Measurements from ENCODE around the gene DHH. TPM values are rescaled to one million over a fixed set of nuclear protein-coding genes. Genes with fewer than 3 reads are reported as not detected.

Gene DHH
- total and polyA plus RNA-seq, 10 of the 15 experiments (the other 5 are each of a cell fraction or from before 2014, with no cell fraction given), result 0.01 TPM; not detected in 9

DNA sequence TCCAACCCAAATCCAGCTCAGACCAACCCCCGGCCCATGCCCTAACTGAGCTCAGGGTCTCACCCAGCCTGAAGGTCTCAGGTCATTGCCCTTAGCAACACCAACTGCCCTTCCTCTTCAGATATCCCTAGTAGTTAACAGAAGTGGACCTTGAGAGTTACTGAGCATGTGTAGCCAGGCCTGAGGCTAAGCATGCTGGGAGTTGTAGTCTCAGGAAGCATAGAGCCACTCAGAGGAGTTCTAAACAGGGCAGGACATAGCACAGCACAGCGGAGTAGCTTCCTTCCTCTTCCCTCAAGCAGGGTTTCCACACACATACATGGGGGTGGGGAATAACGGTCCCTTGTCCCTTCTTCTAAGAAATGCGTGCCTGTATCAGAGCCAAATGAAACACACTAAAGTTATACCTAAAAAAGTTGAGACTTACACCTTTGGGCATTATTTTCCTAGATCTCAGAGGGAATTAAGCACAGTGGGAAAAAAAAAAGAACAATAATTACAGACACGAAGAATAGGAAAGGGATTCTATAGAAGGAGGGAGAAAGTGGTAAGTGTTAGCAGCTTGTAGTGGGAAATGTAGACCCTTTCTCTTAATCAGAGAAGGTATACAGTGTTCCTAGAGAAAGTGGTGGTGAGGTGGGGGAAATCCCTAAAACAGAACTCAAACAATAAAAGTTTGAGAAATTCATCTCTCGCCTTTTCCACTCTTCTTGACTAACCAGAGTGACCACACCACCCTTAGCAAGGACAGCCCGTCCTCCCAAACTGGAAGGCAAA is 38.4 kb downstream of the DHH start (continued):
- no peak for TF ChIP-seq NFIC (IDR thresholded peaks at IDR 0.05; ENCODE audit: low read depth, low read length)
- TF ChIP-seq, protein P1, sequence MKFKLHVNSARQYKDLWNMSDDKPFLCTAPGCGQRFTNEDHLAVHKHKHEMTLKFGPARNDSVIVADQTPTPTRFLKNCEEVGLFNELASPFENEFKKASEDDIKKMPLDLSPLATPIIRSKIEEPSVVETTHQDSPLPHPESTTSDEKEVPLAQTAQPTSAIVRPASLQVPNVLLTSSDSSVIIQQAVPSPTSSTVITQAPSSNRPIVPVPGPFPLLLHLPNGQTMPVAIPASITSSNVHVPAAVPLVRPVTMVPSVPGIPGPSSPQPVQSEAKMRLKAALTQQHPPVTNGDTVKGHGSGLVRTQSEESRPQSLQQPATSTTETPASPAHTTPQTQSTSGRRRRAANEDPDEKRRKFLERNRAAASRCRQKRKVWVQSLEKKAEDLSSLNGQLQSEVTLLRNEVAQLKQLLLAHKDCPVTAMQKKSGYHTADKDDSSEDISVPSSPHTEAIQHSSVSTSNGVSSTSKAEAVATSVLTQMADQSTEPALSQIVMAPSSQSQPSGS (IDR thresholded peaks at IDR 0.05; ENCODE audit: low read length), result no peak
- TF ChIP-seq ZNF217 (IDR thresholded peaks at IDR 0.05), result no peak
- TF ChIP-seq FOXK2 (IDR thresholded peaks at IDR 0.05), result no peak
- no peak for TF ChIP-seq JUND (IDR thresholded peaks at IDR 0.05; ENCODE audit: low read depth, low read length)
- TF ChIP-seq RFX5 (IDR thresholded peaks at IDR 0.05; ENCODE audit: low read depth, low read length), result no peak
- no peak for TF ChIP-seq POLR2AphosphoS5 (IDR thresholded peaks at IDR 0.05; ENCODE audit: low read length)
- no peak for TF ChIP-seq MYC (IDR thresholded peaks at IDR 0.05; ENCODE audit: insufficient read depth, insufficient read length, insufficient replicate concordance, low read length, severe bottlenecking)
- no peak for TF ChIP-seq FOS (IDR thresholded peaks at IDR 0.05; ENCODE audit: borderline replicate concordance, extremely low read depth, insufficient read length)
- TF ChIP-seq POLR2AphosphoS2 (IDR thresholded peaks at IDR 0.05; ENCODE audit: low read depth, low read length), result no peak
- TF ChIP-seq, protein P2, sequence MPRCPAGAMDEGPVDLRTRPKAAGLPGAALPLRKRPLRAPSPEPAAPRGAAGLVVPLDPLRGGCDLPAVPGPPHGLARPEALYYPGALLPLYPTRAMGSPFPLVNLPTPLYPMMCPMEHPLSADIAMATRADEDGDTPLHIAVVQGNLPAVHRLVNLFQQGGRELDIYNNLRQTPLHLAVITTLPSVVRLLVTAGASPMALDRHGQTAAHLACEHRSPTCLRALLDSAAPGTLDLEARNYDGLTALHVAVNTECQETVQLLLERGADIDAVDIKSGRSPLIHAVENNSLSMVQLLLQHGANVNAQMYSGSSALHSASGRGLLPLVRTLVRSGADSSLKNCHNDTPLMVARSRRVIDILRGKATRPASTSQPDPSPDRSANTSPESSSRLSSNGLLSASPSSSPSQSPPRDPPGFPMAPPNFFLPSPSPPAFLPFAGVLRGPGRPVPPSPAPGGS (IDR thresholded peaks at IDR 0.05; ENCODE audit: borderline replicate concordance, insufficient read depth, low read depth, low read length, poor library complexity, severe bottlenecking), result no peak
- TF ChIP-seq, protein P3, sequence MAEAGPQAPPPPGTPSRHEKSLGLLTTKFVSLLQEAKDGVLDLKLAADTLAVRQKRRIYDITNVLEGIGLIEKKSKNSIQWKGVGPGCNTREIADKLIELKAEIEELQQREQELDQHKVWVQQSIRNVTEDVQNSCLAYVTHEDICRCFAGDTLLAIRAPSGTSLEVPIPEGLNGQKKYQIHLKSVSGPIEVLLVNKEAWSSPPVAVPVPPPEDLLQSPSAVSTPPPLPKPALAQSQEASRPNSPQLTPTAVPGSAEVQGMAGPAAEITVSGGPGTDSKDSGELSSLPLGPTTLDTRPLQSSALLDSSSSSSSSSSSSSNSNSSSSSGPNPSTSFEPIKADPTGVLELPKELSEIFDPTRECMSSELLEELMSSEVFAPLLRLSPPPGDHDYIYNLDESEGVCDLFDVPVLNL (IDR thresholded peaks at IDR 0.05; ENCODE audit: low read depth, low read length), result no peak
- TF ChIP-seq ZNF622 (IDR thresholded peaks at IDR 0.05), result no peak
- TF ChIP-seq, protein P4, sequence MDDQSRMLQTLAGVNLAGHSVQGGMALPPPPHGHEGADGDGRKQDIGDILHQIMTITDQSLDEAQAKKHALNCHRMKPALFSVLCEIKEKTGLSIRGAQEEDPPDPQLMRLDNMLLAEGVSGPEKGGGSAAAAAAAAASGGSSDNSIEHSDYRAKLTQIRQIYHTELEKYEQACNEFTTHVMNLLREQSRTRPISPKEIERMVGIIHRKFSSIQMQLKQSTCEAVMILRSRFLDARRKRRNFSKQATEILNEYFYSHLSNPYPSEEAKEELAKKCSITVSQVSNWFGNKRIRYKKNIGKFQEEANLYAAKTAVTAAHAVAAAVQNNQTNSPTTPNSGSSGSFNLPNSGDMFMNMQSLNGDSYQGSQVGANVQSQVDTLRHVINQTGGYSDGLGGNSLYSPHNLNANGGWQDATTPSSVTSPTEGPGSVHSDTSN (IDR thresholded peaks at IDR 0.05; ENCODE audit: insufficient replicate concordance, low read depth, low read length), result no peak
- TF ChIP-seq RCOR1 (conservative IDR thresholded peaks at IDR 0.05; ENCODE audit: low read depth, low read length), result no peak
- no peak for TF ChIP-seq NFYA (IDR thresholded peaks at IDR 0.05; ENCODE audit: borderline replicate concordance, low read depth, low read length)
- TF ChIP-seq HDAC2 (IDR thresholded peaks at IDR 0.05), result no peak
- no peak for TF ChIP-seq MEF2B (IDR thresholded peaks at IDR 0.05; ENCODE audit: partially characterized antibody, poor library complexity, severe bottlenecking)
- TF ChIP-seq NFYB (IDR thresholded peaks at IDR 0.05; ENCODE audit: insufficient read depth, low read depth, low read length), result no peak
- no peak for TF ChIP-seq STAT1 (conservative IDR thresholded peaks at IDR 0.05)
- no peak for TF ChIP-seq WRNIP1 (IDR thresholded peaks at IDR 0.05; ENCODE audit: borderline replicate concordance, low read depth, low read length)
- no peak for TF ChIP-seq ZZZ3 (IDR thresholded peaks at IDR 0.05; ENCODE audit: control insufficient read depth, insufficient read length, low read depth)
- TF ChIP-seq CBX5 (IDR thresholded peaks at IDR 0.05; ENCODE audit: low read depth), result no peak
- no peak for TF ChIP-seq PKNOX1 (IDR thresholded peaks at IDR 0.05)
- no peak for TF ChIP-seq BMI1 (IDR thresholded peaks at IDR 0.05; ENCODE audit: borderline replicate concordance)
